OCI-LY3 (cell line): Measurements from ENCODE around the gene SMC1B.
"Not testable (repeated sequence)": the region's sequence is repeated elsewhere in the genome, so short reads cannot be mapped to it uniquely, and the experiment has no call there.

Experiments used
- H2AFZ ChIP-seq: fragments of 200-600, 300-600 bp; shearing (Covaris generic); 2 replicates; pipeline ENCODE4 v1.6.0; 2014; ENCODE audit warnings: antibody characterized with exemption, low read depth, low read length
- H3K27ac ChIP-seq: fragments of 200-600, 300-600 bp; sonication (generic); 2 replicates; pipeline ENCODE4 v1.5.1; 2014; ENCODE audit warnings: mild to moderate bottlenecking, low read length, moderate library complexity, mixed read lengths
- H3K27me3 ChIP-seq: fragments of 200-600, 300-600 bp; sonication (generic); 2 replicates; pipeline ENCODE4 v1.6.1; 2014; ENCODE audit warnings: low read depth, low read length, mixed read lengths
- H3K36me3 ChIP-seq: fragments of 200-600, 300-600 bp; sonication (generic); replicated peaks from 2 replicates; pipeline ENCODE3; 2014; ENCODE audit warnings: low read depth, low read length, mixed read lengths
- H3K4me1 ChIP-seq: fragments of 300-600, 200-600 bp; sonication (generic); 2 replicates; pipeline ENCODE4 v1.6.1; 2014; ENCODE audit warnings: low read length, mixed read lengths
- H3K4me2 ChIP-seq: fragments of 200-600, 300-600 bp; sonication (generic); 2 replicates; pipeline ENCODE4 v1.6.1; 2014; ENCODE audit warnings: low read length, mixed read lengths
- H3K4me3 ChIP-seq: fragments of 300-600, 200-600 bp; sonication (generic); 2 replicates; pipeline ENCODE4 v1.5.1; 2014; ENCODE audit warnings: antibody characterized with exemption, mild to moderate bottlenecking, low read length, moderate library complexity
- H3K79me2 ChIP-seq: fragments of 300-600, 200-600 bp; shearing (Covaris generic); 2 replicates; pipeline ENCODE4 v1.6.1; 2014; ENCODE audit warnings: mild to moderate bottlenecking, low read length, mixed read lengths
- H3K9ac ChIP-seq: fragments of 300-600, 200-600 bp; shearing (Covaris generic); 2 replicates; pipeline ENCODE4 v1.6.0; 2014; ENCODE audit warnings: mild to moderate bottlenecking, low read length, moderate library complexity
- H3K9me3 ChIP-seq: fragments of 200-600, 300-600 bp; shearing (Covaris generic); 2 replicates; pipeline ENCODE4 v1.6.1; 2014; ENCODE audit warnings: low read length, mixed read lengths; ENCODE audit not compliant: insufficient read depth
- H4K20me1 ChIP-seq: fragments of 200-600, 300-600 bp; sonication (generic); 2 replicates; pipeline ENCODE4 v1.6.1; 2016; ENCODE audit warnings: low read length, mixed read lengths; ENCODE audit not compliant: insufficient read depth
- CTCF ChIP-seq: fragments of 200-600, 300-600 bp; sonication (generic); IDR thresholded peaks from 2 replicates; pipeline ENCODE4 v1.5.1; 2014; ENCODE audit warnings: antibody characterized with exemption, low read length, low read depth
- EZH2phosphoT487 ChIP-seq: fragments of 200-600 bp; shearing (Covaris generic); IDR thresholded peaks from 2 replicates; pipeline ENCODE4 v1.6.1; 2018; ENCODE audit warnings: antibody characterized with exemption, mixed run types, low read depth

SMC1B gene

GRCh38 chr22:45444168-45444567 lies 30.8 kb upstream of the SMC1B start:
- no peak overlapping the region for H3K4me3 ChIP-seq
- no peak overlapping the region for H2AFZ ChIP-seq
- H3K4me1 ChIP-seq = 0 out of 2 replicates have a peak, but pooled peaks cover 6% of the 10 kb centered on the region
- H3K27ac ChIP-seq = no peak overlapping the region
- H3K36me3 ChIP-seq = no peaks in the 10 kb centered on the region
- H3K9me3 ChIP-seq = no peaks in the 10 kb centered on the region
- H3K9ac ChIP-seq = no peak overlapping the region
- no peaks in the 10 kb centered on the region for H4K20me1 ChIP-seq
- H3K79me2 ChIP-seq = no peaks in the 10 kb centered on the region
- H3K27me3 ChIP-seq = peaks cover 22% of the 10 kb centered on the region; the same call in 1 of the 2 replicates
- no peak overlapping the region for H3K4me2 ChIP-seq
- TF ChIP-seq CTCF = no peak
- no peak for TF ChIP-seq EZH2phosphoT487

- Histone ChIP-seq H3K4me1 (0 out of 2 replicates have a peak, but pooled peaks cover 6% of the 10 kb centered on the region), H3K27ac (no peak overlapping the region), H3K9me3 (no peaks in the 10 kb centered on the region), H3K27me3 (peaks cover 22% of the 10 kb centered on the region; the same call in 1 of the 2 replicates), H3K4me2 (no peak overlapping the region), H4K20me1 (no peaks in the 10 kb centered on the region), H3K36me3 (no peaks in the 10 kb centered on the region), H2AFZ (no peak overlapping the region), H3K9ac (no peak overlapping the region), H3K79me2 (no peaks in the 10 kb centered on the region), H3K4me3 (no peak overlapping the region)
- TF ChIP-seq CTCF (no peak), EZH2phosphoT487 (no peak)
Observed at GRCh38 chr22:45442116-45442515, 28.7 kb upstream of the SMC1B start.

- Histone ChIP-seq H3K79me2 (no peaks in the 10 kb centered on the region), H3K27ac (no peak overlapping the region), H3K4me1 (0 out of 2 replicates have a peak, but pooled peaks cover 6% of the 10 kb centered on the region), H3K27me3 (peaks cover 22% of the 10 kb centered on the region; the same call in 1 of the 2 replicates), H3K9me3 (no peaks in the 10 kb centered on the region), H2AFZ (no peak overlapping the region), H3K4me2 (peak overlapping the region; percentile 11), H4K20me1 (no peaks in the 10 kb centered on the region), H3K4me3 (no peak overlapping the region), H3K9ac (no peak overlapping the region), H3K36me3 (no peaks in the 10 kb centered on the region)
- TF ChIP-seq EZH2phosphoT487 (no peak), CTCF (peak; percentile 54)
Observed at GRCh38 chr22:45441138-45441537, 27.7 kb upstream of the SMC1B start.

- H3K4me3 ChIP-seq, H3K9me3 ChIP-seq, H3K79me2 ChIP-seq, H2AFZ ChIP-seq, H3K4me1 ChIP-seq, H3K9ac ChIP-seq, H3K36me3 ChIP-seq, H4K20me1 ChIP-seq, H3K27ac ChIP-seq: not testable (repeated sequence)
- Histone ChIP-seq H3K27me3 (peaks cover 22% of the 10 kb centered on the region; the same call in 1 of the 2 replicates), H3K4me2 (peak overlapping the region; percentile 11)
Observed at GRCh38 chr22:45440688-45441087, 27.3 kb upstream of the SMC1B start.

GRCh38 chr22:45438336-45438735 lies 24.9 kb upstream of the SMC1B start:
- TF ChIP-seq CTCF (no peak), EZH2phosphoT487 (no peak)
- Histone ChIP-seq H3K36me3 (no peaks in the 10 kb centered on the region), H3K79me2 (no peaks in the 10 kb centered on the region), H3K9ac (no peak overlapping the region), H3K4me3 (no peak overlapping the region), H4K20me1 (no peaks in the 10 kb centered on the region), H3K4me2 (no peak overlapping the region), H3K9me3 (no peaks in the 10 kb centered on the region), H2AFZ (no peak overlapping the region), H3K27me3 (peaks cover 37% of the 10 kb centered on the region), H3K27ac (no peak overlapping the region), H3K4me1 (0 out of 2 replicates have a peak, but pooled peaks cover 8% of the 10 kb centered on the region)

GRCh38 chr22:45436871-45437517 lies 23.6 kb upstream of the SMC1B start:
- H3K9me3 ChIP-seq, H3K4me3 ChIP-seq, H4K20me1 ChIP-seq, H3K4me2 ChIP-seq, H3K79me2 ChIP-seq, H2AFZ ChIP-seq, H3K27ac ChIP-seq, H3K9ac ChIP-seq, H3K4me1 ChIP-seq, H3K36me3 ChIP-seq: not testable (repeated sequence)
- H3K27me3 ChIP-seq = peaks cover 37% of the 10 kb centered on the region
